GM19023 (cell line): ENCODE results near the gene SF3A2.
"Not testable (repeated sequence)": the region's sequence is repeated elsewhere in the genome, so short reads cannot be mapped to it uniquely, and the experiment has no call there.

Experiments used
- ATAC-seq: cut with Tn5 transposase; IDR thresholded peaks from one replicate; pipeline ENCODE4 v1.9.1; 2021; ENCODE audit warnings: mild to moderate bottlenecking, moderate library complexity; ENCODE audit not compliant: unreplicated experiment

Gene SF3A2

DNA sequence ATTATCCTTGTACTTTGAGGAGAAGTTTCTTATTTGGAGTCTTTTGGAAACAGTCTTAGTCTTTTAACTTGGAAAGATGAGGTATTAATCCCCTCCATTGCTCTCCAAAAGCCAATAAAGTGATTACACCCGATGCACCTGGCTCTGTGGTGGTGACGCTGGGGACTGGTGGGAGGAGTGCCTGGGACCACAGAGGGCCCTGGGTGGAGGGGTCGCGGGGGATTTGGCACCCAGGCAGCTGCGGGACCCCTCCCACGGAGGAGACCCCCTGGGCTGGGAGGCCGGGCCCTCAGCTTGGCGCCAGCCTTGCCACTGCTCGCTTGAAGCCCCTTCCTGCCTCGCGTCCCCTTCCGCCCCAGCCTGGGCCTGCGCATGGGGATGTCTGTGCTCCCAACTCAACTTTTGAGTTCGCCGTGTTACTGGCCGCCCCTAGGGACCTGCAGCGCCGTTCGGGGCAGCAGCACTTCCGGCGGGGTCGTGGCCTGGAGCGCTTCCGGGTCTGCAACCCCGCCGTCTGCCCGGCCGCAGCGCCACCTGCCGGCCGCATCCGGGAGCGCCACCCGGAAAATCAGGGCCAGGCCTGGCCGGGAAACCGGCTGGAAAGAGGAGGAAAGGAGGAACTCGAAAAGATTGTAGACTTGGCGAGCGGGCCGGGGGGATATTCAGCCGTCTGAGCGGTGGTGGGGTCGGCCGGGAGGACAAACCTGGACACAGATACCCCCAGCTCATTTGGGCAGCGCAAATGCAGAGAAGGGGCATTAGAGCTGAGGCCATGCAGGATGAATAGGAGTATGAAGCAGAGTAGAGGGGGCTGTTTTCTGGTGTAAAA, 36.9 kb downstream of the SF3A2 start:
- no peak for ATAC-seq

DNA sequence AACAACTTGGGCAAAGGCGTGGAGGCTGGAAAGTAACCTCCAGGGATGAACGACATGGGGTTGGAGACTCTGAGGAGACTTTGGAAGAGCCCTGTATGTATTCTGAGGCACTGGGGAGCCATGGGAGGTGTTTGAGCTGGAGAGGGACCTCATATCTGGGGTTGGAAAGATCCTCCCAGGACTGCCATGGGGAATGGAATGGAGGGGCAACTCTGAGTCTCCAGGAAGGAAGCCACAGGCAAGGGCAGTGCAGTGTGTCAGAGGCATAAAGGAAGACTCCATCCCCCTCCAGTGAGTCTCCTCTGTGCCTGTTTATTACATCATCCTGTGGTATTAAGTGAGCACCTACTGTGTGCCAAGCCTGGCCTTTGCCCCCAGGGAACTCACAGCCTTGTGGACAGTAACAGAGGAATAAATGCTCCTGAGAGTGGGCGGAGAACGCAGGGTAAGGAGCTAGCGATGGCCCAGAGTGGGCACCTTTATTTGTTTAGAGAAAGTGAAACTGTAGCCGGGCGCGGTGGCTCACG, 37.6 kb downstream of the SF3A2 start:
- ATAC-seq: no peak

DNA sequence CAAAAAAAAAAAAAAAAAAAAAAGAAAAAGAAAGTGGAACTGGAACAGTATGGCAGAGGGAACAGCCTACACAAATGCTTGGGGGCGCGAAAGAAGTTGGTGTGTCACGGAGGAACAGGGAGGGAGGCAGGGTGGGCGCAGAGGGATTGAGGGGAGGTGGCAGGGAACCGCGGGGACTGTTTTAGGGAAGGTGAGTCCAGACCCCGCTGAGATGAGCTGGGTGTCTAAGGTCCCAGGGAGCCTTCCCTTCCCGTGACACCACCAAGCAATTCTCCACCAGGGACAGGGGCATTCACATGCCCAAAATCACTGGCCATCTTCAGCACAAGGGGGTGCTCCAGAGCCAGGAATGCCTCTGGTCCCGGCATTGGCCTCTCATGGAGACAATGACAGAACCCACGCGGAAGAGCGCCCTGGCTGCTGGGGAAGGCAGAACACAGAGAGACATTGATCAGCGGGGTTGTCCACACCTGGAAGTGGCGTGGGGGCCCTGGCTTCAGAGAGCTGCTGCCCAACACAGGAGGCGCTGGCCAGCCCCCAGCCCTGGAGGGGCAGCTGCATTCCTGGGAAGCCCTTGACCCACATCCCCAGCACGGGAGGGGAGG, 38.4 kb downstream of the SF3A2 start:
- no peak for ATAC-seq

DNA sequence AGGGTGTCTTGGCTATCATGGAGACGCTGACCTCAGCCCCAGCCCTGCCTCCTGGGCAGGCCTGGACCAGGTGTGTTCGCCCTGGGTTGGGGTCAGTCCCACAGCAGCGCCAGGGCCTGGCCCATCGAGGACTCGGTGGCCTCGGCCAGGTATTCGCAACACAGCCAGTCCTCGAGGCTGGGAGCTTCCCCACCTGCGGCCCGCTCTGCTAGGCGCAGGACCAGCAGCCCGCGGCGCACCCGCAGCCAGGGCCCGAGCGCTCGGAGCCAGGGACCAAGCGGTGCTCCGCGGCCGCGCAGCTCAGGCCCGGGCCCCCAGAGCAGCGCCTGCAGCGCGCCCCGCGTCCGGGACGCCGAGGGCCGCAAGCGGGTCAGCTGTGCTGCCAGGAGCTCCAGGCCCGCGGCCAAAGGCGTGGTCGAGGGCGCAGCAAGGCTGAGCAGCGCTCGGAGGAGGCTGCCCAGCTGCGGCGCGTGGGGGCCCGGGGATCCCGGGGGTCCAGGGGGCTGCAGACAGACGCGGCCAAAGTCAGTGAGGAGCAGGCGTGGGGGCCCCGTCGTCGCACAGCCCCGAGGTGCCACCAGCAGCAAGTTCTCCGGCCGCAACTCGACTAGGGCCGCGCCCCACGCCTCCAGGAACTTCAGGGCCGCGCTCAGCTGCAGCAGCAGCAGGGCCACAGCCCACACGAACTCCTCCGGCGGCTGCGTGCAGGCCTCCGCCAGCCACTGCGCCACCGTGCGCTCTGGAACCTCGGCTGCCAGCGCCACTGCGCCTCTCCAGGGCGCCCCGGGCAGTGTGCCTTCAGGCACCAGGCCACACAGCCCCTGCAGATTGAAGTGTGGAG, 39.2 kb downstream of the SF3A2 start:
- no peak for ATAC-seq

DNA sequence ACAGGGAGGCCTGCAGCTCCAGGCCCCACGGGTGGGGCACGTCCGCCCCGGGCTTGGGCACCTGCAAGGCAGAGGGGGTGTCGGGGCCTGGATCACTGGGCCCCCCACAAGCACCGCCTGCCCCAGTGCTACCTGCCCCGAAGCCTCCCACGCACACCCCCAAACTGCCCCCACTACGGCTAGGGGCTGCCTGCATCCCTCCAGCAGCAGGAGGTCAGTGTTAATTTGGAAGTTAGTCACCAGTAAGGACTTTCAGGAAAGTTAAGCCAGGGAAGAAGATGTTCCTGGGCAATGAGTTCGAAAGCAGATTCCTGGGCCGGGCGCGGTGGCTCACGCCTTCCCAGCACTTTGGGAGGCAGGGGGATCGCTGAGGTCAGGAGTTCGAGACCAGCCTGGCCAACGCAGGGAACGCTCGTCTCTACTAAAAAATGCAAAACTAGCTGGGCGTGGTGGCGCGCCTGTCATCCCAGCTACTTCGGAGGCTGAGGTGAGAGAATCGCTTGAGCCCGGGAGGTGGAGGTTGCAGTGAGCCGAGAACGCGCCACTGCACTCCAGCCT, 39.9 kb downstream of the SF3A2 start:
- ATAC-seq: no peak

DNA sequence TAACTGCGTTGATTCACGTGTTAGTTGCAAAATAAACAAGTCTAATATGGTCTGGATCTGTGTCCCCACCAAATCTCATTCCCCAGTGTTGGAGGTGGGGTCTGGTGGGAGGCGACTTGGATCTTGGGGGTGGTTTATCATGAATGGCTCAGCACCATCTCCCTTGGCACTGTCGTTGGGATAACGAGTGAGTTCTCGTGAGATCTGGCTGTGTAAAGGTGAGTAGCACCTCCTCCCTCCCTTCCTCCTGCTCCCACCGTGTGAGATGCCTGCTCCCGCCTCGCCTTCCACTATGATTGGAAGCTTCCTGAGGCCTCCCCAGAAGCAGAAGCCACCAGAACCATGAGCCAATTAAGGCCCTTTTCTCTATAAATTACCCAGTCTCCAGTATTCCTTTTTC, 40.5 kb downstream of the SF3A2 start:
- ATAC-seq: no peak

DNA sequence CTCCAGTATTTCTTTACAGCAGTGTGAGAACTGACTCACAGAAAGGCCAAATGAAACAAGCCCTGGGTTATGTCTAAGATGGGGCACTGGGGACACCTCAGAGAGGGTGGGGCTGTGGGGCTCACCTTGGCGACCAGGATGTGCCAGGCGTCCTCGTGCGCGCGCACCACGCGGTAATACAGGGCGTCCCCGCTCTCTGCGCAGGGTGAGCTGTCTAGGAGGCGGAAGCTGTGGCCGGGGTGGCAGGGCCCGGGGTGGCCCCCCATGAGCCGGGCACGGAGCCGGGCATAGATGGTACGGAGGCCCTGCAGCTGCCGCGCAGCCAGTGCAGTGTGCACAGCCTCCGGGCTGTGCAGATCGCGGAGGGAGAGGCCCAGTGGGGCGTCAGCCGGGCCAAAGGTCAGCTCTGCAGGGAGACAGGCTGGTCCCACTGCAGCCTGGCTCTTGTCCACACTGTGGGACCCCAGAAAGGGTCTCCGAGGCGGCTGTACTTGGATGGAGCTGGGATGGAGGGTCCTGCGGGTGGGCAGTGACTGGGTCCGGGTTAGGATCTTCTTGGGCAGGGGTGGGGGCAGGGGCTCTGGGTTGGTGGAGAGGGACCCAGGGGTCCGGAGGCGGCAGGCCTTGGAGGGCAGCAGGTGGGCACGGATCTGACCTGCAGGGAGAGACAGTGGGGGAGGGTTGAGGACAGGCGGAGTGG, 42.0 kb downstream of the SF3A2 start:
- no peak for ATAC-seq

DNA sequence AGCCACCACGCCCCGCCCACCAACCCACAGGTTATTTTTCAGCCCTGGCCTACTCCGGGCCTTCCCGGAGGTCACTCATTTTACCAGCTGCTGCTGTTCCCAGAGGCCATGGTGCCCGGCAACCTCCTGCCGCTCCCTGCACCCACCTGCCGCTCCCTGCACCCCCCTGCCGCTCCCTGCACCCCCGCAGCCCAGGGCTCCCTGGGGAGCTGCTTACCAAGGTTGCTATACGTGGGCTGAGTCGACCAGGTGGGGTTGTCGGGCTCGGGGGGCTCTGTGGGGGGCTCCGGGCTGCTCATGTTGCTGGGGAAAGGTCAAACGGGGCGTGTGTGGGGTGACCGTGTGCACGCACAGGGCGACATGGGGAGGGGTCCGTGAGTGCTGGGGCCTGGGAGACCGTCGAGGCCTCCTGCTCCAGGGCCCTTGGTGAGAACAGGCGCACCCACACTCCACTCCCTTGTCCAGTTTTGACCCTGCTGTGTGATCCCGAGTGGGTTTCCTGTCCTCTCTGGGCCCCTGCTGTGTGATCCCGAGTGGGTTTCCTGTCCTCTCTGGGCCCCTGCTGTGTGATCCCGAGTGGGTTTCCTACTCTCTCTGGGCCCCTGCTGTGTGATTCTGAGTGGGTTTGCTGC, 44.1 kb downstream of the SF3A2 start:
- no peak for ATAC-seq

DNA sequence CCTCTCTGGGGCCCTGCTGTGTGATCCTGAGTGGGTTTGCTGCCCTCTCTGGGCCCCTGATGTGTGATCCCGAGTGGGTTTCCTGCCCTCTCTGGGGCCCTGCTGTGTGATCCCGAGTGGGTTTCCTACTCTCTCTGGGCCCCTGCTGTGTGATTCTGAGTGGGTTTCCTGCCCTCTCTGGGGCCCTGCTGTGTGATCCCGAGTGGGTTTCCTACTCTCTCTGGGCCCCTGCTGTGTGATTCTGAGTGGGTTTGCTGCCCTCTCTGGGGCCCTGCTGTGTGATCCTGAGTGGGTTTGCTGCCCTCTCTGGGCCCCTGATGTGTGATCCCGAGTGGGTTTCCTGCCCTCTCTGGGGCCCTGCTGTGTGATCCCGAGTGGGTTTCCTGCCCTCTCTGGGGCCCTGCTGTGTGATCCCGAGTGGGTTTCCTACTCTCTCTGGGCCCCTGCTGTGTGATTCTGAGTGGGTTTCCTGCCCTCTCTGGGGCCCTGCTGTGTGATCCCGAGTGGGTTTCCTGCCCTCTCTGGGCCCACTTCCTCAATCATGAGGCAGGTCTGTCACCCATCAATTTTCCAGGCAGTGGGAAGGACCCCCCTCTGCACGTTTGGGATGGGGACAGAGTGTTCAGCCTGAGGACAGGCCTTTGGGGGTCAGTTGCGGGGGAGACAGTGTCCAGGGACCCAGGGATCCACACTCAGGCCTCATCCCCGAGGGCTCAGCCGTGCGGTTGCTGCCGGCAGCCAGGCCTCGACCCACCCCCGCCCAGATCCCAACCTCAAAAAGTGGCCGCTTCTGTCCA, 44.8 kb downstream of the SF3A2 start:
- not testable (repeated sequence) for ATAC-seq

DNA sequence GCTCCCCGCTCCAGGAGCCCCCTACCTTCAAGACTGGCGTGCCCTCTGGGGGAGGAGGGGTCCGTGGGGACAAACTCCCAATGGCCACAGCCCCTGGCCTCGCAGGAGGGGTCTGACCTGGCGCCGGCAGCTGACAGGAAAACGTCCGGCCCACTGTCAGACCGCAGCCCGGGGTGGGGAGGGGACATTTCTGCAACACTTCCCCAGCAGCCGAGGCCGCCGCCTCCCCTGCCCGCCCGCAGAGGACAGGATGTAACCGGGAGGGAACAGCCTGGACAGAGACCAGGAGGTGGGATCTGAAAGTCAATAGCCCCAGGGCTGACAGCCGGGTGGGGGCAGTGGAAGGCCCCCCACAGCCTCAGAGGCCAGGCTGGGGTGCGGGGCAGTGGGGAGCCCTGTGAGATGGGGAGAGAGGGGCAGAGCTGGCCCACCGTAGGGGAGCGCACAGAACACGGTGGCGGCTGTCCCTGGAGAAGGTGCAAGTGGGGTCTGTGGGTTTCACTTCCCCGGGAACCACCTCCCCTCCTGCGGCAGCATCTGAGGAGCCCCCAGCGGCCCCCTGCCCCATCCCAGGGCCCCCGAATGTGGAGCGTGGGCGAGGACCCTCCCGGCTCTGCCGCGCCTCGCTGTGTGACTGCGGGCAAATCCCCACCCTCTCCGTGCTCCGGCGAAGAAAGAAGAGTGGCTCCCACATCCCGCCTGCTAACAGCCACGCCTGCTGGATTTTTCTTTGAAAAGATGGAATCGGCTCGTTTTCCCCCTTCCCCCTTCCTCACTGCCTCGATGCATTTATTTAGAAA, 45.6 kb downstream of the SF3A2 start, which contains the start of gene PEAK3:
PEAK3 (minus strand) TSS at position 114 of the 800 bp plus-strand sequence. CDS start 1,244 bp downstream, outside the sequence.
- ATAC-seq: no peak

DNA sequence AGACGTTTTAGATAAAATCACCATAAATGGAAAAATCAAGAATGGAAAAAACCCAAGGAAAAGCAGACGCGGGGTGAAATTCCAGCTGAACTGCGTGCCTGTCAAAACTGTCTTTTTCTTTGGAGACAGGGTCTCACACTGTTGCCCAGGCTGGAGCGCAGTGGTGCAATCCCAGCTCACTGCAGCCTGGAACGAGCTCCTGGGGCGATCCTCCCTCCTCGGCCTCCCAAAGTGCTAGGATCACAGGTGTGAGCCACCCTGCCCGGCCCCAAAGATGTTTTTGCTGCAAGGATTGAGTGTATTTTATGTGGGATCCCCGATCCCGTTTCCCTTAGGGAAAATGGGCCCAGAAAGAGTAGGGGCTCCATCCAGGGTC, 46.2 kb downstream of the SF3A2 start:
- no peak for ATAC-seq

DNA sequence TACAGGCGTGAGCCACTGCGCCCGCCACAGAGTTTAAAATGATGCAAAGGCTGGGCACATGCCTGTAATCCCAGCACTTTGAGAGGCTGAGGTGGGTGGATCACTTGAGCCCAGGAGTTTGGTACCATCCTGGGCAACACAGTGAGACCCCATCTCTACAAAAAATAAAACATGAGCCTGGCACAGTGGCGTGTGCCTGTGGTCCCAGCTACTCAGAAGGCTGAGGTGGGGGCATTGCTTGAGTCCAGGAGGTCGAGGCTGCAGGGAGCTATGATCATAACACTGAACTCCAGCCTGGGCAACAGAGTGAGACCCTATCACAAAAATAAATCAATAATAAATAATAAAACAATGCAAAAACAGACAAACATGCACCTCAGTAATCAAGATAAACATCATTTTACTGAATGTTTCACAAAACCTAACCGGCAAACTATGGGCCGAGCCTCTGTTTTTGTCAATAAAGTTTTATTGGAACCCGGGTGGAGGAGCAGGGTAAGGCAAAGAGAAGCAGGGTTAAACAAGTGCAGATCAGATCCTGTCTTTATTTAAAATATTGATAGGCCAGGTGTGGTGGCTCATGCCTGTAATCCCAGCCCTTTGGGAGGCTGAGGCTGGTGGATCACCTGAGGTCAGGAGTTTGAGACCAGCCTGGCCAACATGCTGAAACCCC, 47.3 kb downstream of the SF3A2 start:
- no peak for ATAC-seq

DNA sequence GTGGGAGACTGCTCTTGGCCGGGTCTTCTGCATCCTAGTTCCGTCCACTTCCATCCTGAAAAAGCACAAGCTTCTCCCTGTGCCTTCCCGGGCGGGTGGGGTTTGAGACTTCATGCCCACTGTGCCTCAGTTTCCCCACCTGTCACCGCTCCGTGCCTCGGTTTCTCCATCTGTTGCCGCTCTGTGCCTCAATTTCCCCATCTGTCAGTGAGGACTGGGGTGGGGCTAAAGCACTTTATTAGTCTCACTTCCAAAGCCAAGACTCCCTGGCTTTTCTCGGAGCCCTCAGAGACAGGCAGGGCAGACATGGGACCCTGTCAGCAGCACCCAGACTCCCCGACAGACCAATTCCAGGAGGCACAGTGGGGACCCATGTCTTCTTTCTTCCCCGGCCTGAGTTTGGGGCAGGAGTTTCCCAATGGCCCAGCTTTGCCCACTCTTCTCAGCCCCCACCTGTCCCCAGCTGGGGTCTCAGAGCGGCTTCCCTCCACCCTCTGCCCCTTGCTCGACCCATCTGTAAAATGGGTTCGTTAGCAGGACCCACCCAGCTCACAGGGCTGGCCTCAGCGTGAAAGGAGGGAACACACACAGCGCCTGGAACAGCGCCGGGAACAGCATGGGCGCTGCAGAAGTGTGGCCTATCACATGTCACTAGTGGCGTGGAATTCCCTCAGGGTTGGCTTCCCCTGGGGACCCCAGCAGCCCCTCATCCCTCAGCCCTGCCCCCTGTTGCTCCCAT, 49.9 kb downstream of the SF3A2 start:
- no peak for ATAC-seq

DNA sequence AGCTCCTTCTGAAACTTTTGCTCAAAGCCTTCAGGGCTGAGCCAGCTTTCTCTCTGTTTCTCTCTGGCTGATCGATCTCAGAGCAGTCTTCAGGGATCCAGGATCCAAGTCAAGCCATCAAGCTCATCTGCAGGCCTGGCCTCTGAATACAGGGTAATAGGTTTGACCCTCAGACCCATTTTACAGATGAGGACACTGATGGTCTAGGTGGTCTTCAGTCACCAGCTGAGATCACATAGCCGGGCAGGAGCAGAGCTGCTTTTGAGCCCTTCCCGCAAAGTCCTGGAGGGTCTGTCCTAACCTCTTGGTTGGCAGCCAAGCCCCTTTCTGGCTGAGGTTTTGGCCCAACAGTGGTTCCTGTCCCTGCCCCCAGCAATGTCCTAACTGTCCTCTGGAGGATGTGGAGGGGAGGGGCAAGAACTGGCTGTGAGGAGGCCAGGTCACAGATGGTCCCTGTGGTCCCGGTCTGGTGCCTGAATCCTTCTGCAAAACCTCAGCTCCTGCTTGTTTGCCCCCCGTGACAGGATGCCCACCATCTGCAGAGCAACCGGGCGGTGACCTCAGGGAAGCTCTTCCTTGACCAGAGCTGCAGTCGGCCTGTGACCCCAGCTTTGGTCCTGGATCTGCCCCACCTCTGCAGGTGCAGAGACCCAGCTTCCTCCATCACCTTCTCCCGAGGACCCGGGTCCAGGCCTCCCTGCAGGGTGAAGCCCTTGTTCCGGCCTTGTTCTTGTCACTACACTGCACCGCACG, 51.1 kb downstream of the SF3A2 start:
- ATAC-seq: no peak

DNA sequence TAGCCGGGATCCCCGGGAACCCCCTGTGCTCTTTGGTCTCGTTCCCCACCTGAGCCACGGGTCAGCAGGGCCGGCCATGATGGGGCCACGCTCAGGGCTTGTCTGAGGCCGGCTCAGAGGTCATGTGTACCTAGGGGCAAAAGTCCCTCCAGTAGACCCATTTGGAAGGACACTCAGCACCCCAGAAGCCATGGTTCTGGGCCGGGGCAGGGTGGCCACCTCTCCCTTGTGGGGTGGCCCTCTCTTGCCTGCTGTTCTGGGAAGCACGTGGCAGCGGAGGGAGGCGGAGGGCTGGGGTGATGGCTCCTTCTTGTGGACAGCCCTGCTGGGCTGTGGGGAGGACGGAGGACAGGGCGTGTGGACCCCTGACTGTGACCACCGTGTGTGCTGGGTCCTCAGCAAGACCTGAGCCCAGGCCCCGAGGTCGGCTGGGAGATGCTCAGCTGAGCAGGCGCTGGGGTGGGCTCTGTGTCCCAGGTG, 51.8 kb downstream of the SF3A2 start:
- ATAC-seq: no peak
